Measurements from ENCODE around the gene ASIC2.
A peak's percentile ranks its signal among the peaks of the same experiment; 100 is the strongest.
"Not testable (repeated sequence)": the region's sequence is repeated elsewhere in the genome, so short reads cannot be mapped to it uniquely, and the experiment has no call there.

Gene ASIC2

GRCh38 chr17:32970281-32970680, 322.8 kb downstream of the ASIC2 start:
- DNase-seq, result peak; percentile 7

GRCh38 chr17:32969231-32969630, 323.9 kb downstream of the ASIC2 start:
- not testable (repeated sequence) for DNase-seq

GRCh38 chr17:32964541-32964940, 328.6 kb downstream of the ASIC2 start:
- DNase-seq, result no peak

Data from activated CD4-positive, alpha-beta T cell treated with anti-CD3 and anti-CD28 coated beads, Interleukin-2, amount 50 U/mL, for 16 hours (primary cell).